OCI-LY7 (cell line): ENCODE measurements around the gene KCNIP4.

Experiments used
- EZH2phosphoT487 ChIP-seq: fragments of 200-600 bp; sonication (generic); IDR thresholded peaks from 2 replicates; pipeline ENCODE4 v1.6.1; 2018; ENCODE audit warnings: low read depth, borderline replicate concordance, mild to moderate bottlenecking, mixed run types, antibody characterized with exemption, low read length, moderate library complexity, mixed read lengths
- TF ChIP-seq, protein P1 (sequence below): fragments of 200-600 bp; sonication (generic); conservative IDR thresholded peaks from 2 replicates; pipeline ENCODE4 v1.5.1; 2014; ENCODE audit warnings: mild to moderate bottlenecking, antibody characterized with exemption, low read length, moderate library complexity, mixed read lengths

DNA sequence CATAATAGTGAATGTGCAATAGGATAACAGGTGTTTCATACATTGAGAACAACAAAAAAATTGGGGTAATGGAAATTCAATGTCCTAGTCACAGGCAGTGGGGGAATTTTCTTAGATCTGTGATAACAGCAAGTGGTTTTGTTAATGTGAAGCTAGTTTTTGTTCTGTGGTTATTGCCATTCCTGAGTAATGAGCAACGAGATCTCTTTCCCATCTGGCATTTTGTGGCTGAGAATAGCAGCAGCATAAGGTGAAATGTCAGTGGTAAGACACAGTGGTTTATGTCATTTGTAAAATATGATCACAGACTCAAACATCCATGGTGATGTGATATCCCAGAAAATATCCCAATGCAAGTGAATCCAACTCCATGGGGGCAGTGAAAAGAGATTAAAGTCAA, 497.5 kb downstream of the KCNIP4 start:
- TF ChIP-seq, protein P1, sequence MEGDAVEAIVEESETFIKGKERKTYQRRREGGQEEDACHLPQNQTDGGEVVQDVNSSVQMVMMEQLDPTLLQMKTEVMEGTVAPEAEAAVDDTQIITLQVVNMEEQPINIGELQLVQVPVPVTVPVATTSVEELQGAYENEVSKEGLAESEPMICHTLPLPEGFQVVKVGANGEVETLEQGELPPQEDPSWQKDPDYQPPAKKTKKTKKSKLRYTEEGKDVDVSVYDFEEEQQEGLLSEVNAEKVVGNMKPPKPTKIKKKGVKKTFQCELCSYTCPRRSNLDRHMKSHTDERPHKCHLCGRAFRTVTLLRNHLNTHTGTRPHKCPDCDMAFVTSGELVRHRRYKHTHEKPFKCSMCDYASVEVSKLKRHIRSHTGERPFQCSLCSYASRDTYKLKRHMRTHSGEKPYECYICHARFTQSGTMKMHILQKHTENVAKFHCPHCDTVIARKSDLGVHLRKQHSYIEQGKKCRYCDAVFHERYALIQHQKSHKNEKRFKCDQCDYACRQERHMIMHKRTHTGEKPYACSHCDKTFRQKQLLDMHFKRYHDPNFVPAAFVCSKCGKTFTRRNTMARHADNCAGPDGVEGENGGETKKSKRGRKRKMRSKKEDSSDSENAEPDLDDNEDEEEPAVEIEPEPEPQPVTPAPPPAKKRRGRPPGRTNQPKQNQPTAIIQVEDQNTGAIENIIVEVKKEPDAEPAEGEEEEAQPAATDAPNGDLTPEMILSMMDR: no peak
- TF ChIP-seq EZH2phosphoT487: no peak
